ENCODE measurements around the gene GNLY.

The GNLY gene

GRCh38 chr2:85745619-85746018 is 51.5 kb downstream of the GNLY start:
- H3K79me2 ChIP-seq (ENCODE audit: low read length): no peaks in the 10 kb centered on the region
- no peaks in the 10 kb centered on the region for H4K20me1 ChIP-seq (ENCODE audit: insufficient read depth, low read length)
- no peak for TF ChIP-seq EZH2phosphoT487 (IDR thresholded peaks at IDR 0.05; ENCODE audit: low read depth)
- TF ChIP-seq CTCF (IDR thresholded peaks at IDR 0.05; ENCODE audit: low read depth, low read length): no peak
- no peak overlapping the region for H3K9ac ChIP-seq (ENCODE audit: low read length)
- no peak overlapping the region for H3K27ac ChIP-seq (ENCODE audit: low read length)
- no peak overlapping the region for H3K4me3 ChIP-seq (ENCODE audit: low read length)
- no peaks in the 10 kb centered on the region for H3K36me3 ChIP-seq (replicated peaks; ENCODE audit: low read depth, low read length)
- peaks cover 56% of the 10 kb centered on the region for H3K27me3 ChIP-seq (ENCODE audit: low read depth, low read length)
- no peak overlapping the region for H2AFZ ChIP-seq (ENCODE audit: low read depth, low read length)
- H3K9me3 ChIP-seq (ENCODE audit: insufficient read depth, low read length): no peaks in the 10 kb centered on the region
- peaks cover 16% of the 10 kb centered on the region for H3K4me1 ChIP-seq (ENCODE audit: low read length)
- no peak overlapping the region for H3K4me2 ChIP-seq (ENCODE audit: low read length)

- Histone ChIP-seq H3K36me3 (replicated peaks; ENCODE audit: low read depth, low read length) (no peaks in the 10 kb centered on the region), H3K9ac (ENCODE audit: low read length) (no peak overlapping the region)
These were observed 52.3 kb downstream of the GNLY start for GRCh38 chr2:85746321-85747004.

GRCh38 chr2:85747441-85747840 is 53.3 kb downstream of the GNLY start:
- H3K27me3 ChIP-seq (ENCODE audit: low read depth, low read length): peaks cover 65% of the 10 kb centered on the region

More at GRCh38 chr2:85746321-85747004, 52.3 kb downstream of the GNLY start:
- TF ChIP-seq CTCF (IDR thresholded peaks at IDR 0.05; ENCODE audit: low read depth, low read length): no peak
- Histone ChIP-seq H4K20me1 (ENCODE audit: insufficient read depth, low read length) (no peaks in the 10 kb centered on the region), H2AFZ (ENCODE audit: low read depth, low read length) (no peak overlapping the region), H3K4me3 (ENCODE audit: low read length) (no peak overlapping the region), H3K27ac (ENCODE audit: low read length) (no peak overlapping the region), H3K9me3 (ENCODE audit: insufficient read depth, low read length) (no peaks in the 10 kb centered on the region), H3K4me1 (ENCODE audit: low read length) (peaks cover 16% of the 10 kb centered on the region), H3K79me2 (ENCODE audit: low read length) (no peaks in the 10 kb centered on the region), H3K27me3 (ENCODE audit: low read depth, low read length) (peaks cover 61% of the 10 kb centered on the region), H3K4me2 (ENCODE audit: low read length) (no peak overlapping the region)

More at GRCh38 chr2:85747441-85747840, 53.3 kb downstream of the GNLY start:
- Histone ChIP-seq H3K9me3 (ENCODE audit: insufficient read depth, low read length) (no peaks in the 10 kb centered on the region), H3K9ac (ENCODE audit: low read length) (no peak overlapping the region), H4K20me1 (ENCODE audit: insufficient read depth, low read length) (no peaks in the 10 kb centered on the region; the same call in 1 of the 2 replicates), H3K27ac (ENCODE audit: low read length) (no peak overlapping the region), H3K4me3 (ENCODE audit: low read length) (no peak overlapping the region), H2AFZ (ENCODE audit: low read depth, low read length) (no peak overlapping the region), H3K4me2 (ENCODE audit: low read length) (no peak overlapping the region), H3K36me3 (replicated peaks; ENCODE audit: low read depth, low read length) (no peaks in the 10 kb centered on the region), H3K4me1 (ENCODE audit: low read length) (peaks cover 16% of the 10 kb centered on the region), H3K79me2 (ENCODE audit: low read length) (no peaks in the 10 kb centered on the region)
- TF ChIP-seq CTCF (IDR thresholded peaks at IDR 0.05; ENCODE audit: low read depth, low read length): no peak
- TF ChIP-seq EZH2phosphoT487 (IDR thresholded peaks at IDR 0.05; ENCODE audit: low read depth): no peak

Data from OCI-LY3 (cell line).